CD14-positive monocyte (primary cell): ENCODE data around the gene RAPH1. TPM values are rescaled to one million over a fixed set of nuclear protein-coding genes. Genes with fewer than 3 reads are reported as not detected.

Experiments
- DNase-seq, 3 donors: peaks; one replicate each; pipeline ENCODE4 v3.0.0-alpha.2; 2011 to 2022
- H2AFZ ChIP-seq: 2 replicates; pipeline ENCODE4 v1.6.0; 2012; ENCODE audit warnings: mild to moderate bottlenecking, low read depth, low read length, inconsistent platforms; ENCODE audit not compliant: insufficient read depth, poor library complexity, severe bottlenecking
- H3K27ac ChIP-seq, 2 donors: 1 replicate in 1 of 2; 2 replicates in 1 of 2; pipeline ENCODE4 v1.5.1; 2012 to 2013; ENCODE audit warnings: low read length in 2 of 2, control low read depth in 1 of 2, inconsistent platforms in 1 of 2, low read depth in 1 of 2, mild to moderate bottlenecking in 1 of 2
- H3K27me3 ChIP-seq, 2 donors: one replicate each; pipeline versions ENCODE4 v1.6.0 to v1.6.1; 2011 to 2013; ENCODE audit warnings: low read length in 2 of 2; ENCODE audit not compliant: control insufficient read depth in 2 of 2, insufficient read depth in 2 of 2
- H3K36me3 ChIP-seq, 2 donors: replicated peaks in 1 of 2; 1 replicate in 1 of 2; 2 replicates in 1 of 2; pipeline versions ENCODE4 v1.5.1 to v1.6.1; 2012 to 2013; ENCODE audit warnings: low read length in 2 of 2, control low read depth in 1 of 2, inconsistent platforms in 1 of 2, mild to moderate bottlenecking in 1 of 2; ENCODE audit not compliant: insufficient read depth in 2 of 2, control insufficient read depth in 1 of 2
- H3K4me1 ChIP-seq, 2 donors: 1 replicate in 1 of 2; 2 replicates in 1 of 2; pipeline versions ENCODE4 v1.5.1 to v1.6.1; 2012 to 2013; ENCODE audit warnings: low read length in 2 of 2, control low read depth in 1 of 2, inconsistent platforms in 1 of 2, mild to moderate bottlenecking in 1 of 2, moderate library complexity in 1 of 2; ENCODE audit not compliant: insufficient read depth in 2 of 2, control insufficient read depth in 1 of 2
- H3K4me2 ChIP-seq: replicated peaks from 2 replicates; pipeline ENCODE3; 2012; ENCODE audit warnings: low read length, moderate library complexity, mild to moderate bottlenecking; ENCODE audit not compliant: poor library complexity, severe bottlenecking; ENCODE audit errors: extremely low read depth
- H3K4me3 ChIP-seq, 3 experiments: fragments of 200-600 bp in 1 of 3; sonication (generic) in 1 of 3; replicated peaks in 1 of 3; 1 replicate in 2 of 3; 2 replicates in 1 of 3; pipeline ENCODE4 v1.5.1; 2011 to 2013; ENCODE audit warnings: low read length in 3 of 3, mild to moderate bottlenecking in 3 of 3, control low read depth in 2 of 3, low read depth in 2 of 3, inconsistent platforms in 1 of 3, moderate library complexity in 1 of 3
- H3K79me2 ChIP-seq: 2 replicates; pipeline ENCODE4 v1.6.0; 2012; ENCODE audit warnings: mild to moderate bottlenecking, control low read depth, inconsistent platforms, low read length, moderate library complexity; ENCODE audit not compliant: insufficient read depth
- H3K9ac ChIP-seq: 2 replicates; pipeline ENCODE4 v1.6.0; 2017; ENCODE audit warnings: low read length, mild to moderate bottlenecking; ENCODE audit not compliant: insufficient read depth, poor library complexity, severe bottlenecking
- H3K9me3 ChIP-seq, 2 donors: replicated peaks in 1 of 2; 1 replicate in 1 of 2; 2 replicates in 1 of 2; pipeline versions ENCODE4 v1.5.1 to v1.6.1; 2012 to 2013; ENCODE audit warnings: low read length in 2 of 2, control low read depth in 1 of 2; ENCODE audit not compliant: control insufficient read depth in 1 of 2, insufficient read depth in 1 of 2
- H4K20me1 ChIP-seq: 2 replicates; pipeline ENCODE4 v1.6.0; 2012; ENCODE audit warnings: mild to moderate bottlenecking, low read length, control low read depth, moderate library complexity; ENCODE audit not compliant: insufficient read depth
- H3K27ac Mint-ChIP-seq, 7 donors: one replicate each; pipeline ENCODE4 v1.8.0; 2020; ENCODE audit warnings: mild to moderate bottlenecking in 7 of 7, mixed read lengths in 7 of 7, moderate library complexity in 6 of 7, inconsistent platforms in 2 of 7
- H3K27me3 Mint-ChIP-seq, 3 donors: one replicate each; pipeline ENCODE4 v1.8.0; 2021 to 2022; ENCODE audit warnings: low read depth in 3 of 3, mild to moderate bottlenecking in 3 of 3, mixed read lengths in 3 of 3, moderate library complexity in 3 of 3, inconsistent platforms in 1 of 3
- H3K36me3 Mint-ChIP-seq, 2 donors: one replicate each; pipeline ENCODE4 v1.8.0; 2020; ENCODE audit warnings: mixed read lengths in 2 of 2, inconsistent platforms in 1 of 2, mild to moderate bottlenecking in 1 of 2
- H3K4me1 Mint-ChIP-seq: one replicate; pipeline ENCODE4 v1.8.0; 2020; ENCODE audit warnings: mild to moderate bottlenecking, mixed read lengths
- H3K4me3 Mint-ChIP-seq, 2 donors: one replicate each; pipeline ENCODE4 v1.8.0; 2020; ENCODE audit warnings: mild to moderate bottlenecking in 2 of 2, mixed read lengths in 2 of 2, moderate library complexity in 1 of 2
- H3K9me3 Mint-ChIP-seq, 7 donors: one replicate each; pipeline ENCODE4 v1.8.0; 2020 to 2022; ENCODE audit warnings: mixed read lengths in 7 of 7, mild to moderate bottlenecking in 6 of 7, moderate library complexity in 6 of 7, inconsistent platforms in 2 of 7
- WGBS: methylation state at CpG from one replicate; pipeline ENCODE4 v1.1.5; 2013; ENCODE audit warnings: missing lambda C conversion rate; ENCODE audit not compliant: insufficient coverage; 5-methylcytosine and 5-hydroxymethylcytosine counted together
- intact Hi-C, 2 donors: fragments of 100-400 bp; cut with micrococcal nuclease; formaldehyde crosslinking; loops; one replicate each; pipeline versions ENCODE4 v1.15.0 to v1.15.1; 2023
- polyA plus RNA-seq, 3 donors: library from polyadenylated mRNA; depleted of rRNA in 1 of 3; unstranded in 2 of 3; stranded (reverse) in 1 of 3; fragments of 300-500 nt in 2 of 3; fragments of >200 nt in 1 of 3; fragmentation: Illumina TruSeq in 2 of 3; gene quantifications; 1 replicate in 2 of 3; 2 replicates in 1 of 3; pipeline ENCODE4 v1.2.3, GENCODE V29; 2012 to 2021
- TF ChIP-seq, protein P1 (sequence below): fragments of 200-600 bp; IDR thresholded peaks from one replicate; pipeline ENCODE4 v1.8.0; 2022; ENCODE audit warnings: antibody characterized with exemption, mild to moderate bottlenecking

The RAPH1 gene
- polyA plus RNA-seq, 3 donors = 3.8 to 5.1 (median 4.5) TPM

DNA sequence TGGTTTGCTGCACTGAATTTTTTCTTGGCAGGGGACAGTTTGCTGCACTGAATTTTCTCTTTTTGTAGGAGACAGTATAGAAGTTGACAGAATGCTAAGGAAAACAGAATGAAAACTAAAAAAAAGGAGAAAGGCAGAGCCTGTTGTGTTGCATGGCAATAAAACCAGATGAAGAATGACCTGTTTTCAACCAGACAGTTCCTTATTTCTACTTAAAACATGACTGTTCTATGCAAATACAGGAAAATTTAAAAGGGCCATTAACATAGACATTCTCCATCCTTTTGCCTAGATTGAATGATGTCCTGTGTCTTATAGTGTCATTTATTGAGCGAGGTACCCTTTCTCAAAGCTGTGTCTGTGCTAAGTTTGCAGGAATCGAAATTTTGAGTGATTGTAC, 173.6 kb downstream of the RAPH1 start:
- Mint-ChIP-seq H3K4me1 (peaks cover 2% of the 10 kb centered on the region), H3K27ac (no peak overlapping the region), H3K4me3 (no peak overlapping the region), H3K27me3 (no peaks in the 10 kb centered on the region), H3K36me3 (no peaks in the 10 kb centered on the region), H3K9me3 (peaks cover 0 to 4% (median 2%) of the 10 kb centered on the region in 7 donors)
- Histone ChIP-seq H3K9me3 (no peaks in the 10 kb centered on the region), H3K4me2 (no peak overlapping the region), H3K9ac (no peak overlapping the region), H2AFZ (no peak overlapping the region), H3K27ac (no peak overlapping the region), H3K4me3 (no peak overlapping the region), H3K4me1 (no peaks in the 10 kb centered on the region), H3K79me2 (no peaks in the 10 kb centered on the region), H4K20me1 (no peaks in the 10 kb centered on the region), H3K36me3 (no peaks in the 10 kb centered on the region), H3K27me3 (no peaks in the 10 kb centered on the region)
- DNase-seq = no peak
- intact Hi-C loops = no loop called here
- no CpG with 5 or more reads among the region's 2 CpGs for WGBS
- TF ChIP-seq, protein P1, sequence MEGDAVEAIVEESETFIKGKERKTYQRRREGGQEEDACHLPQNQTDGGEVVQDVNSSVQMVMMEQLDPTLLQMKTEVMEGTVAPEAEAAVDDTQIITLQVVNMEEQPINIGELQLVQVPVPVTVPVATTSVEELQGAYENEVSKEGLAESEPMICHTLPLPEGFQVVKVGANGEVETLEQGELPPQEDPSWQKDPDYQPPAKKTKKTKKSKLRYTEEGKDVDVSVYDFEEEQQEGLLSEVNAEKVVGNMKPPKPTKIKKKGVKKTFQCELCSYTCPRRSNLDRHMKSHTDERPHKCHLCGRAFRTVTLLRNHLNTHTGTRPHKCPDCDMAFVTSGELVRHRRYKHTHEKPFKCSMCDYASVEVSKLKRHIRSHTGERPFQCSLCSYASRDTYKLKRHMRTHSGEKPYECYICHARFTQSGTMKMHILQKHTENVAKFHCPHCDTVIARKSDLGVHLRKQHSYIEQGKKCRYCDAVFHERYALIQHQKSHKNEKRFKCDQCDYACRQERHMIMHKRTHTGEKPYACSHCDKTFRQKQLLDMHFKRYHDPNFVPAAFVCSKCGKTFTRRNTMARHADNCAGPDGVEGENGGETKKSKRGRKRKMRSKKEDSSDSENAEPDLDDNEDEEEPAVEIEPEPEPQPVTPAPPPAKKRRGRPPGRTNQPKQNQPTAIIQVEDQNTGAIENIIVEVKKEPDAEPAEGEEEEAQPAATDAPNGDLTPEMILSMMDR = no peak

DNA sequence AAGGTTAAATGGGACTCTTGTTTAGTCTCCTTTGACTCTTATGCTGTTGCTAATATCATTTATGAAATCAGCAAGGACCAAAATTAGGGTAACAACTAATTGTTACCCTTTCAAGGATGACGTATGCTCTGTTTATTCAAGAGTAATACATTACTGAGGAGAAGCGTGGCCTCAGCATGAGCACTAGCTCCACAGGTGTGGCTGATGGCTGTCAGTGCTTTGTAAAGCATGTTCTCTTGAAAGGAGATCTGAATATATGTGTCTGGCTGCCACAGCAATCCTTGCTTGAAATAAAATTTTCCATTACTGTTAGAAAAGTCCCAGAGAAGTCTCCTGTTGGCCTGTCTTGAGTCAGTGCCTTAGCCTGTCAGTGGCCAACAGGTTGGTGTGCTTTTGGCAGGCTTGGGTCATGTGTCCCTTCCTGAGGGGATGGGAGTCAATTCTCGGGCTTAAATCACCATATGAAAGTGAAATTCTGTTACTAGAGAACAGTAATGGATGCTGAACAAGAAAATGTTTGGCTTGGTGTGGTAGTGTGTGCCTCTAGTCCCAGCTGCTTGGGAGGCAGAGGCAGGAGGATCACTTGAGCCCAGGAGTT, 174.2 kb downstream of the RAPH1 start:
- H3K4me3 Mint-ChIP-seq = no peak overlapping the region
- Histone ChIP-seq H2AFZ (no peak overlapping the region), H3K27me3 (no peaks in the 10 kb centered on the region), H3K9me3 (no peaks in the 10 kb centered on the region), H3K4me2 (no peak overlapping the region), H3K4me1 (no peaks in the 10 kb centered on the region), H3K36me3 (no peaks in the 10 kb centered on the region), H3K27ac (no peak overlapping the region), H3K9ac (no peak overlapping the region), H3K79me2 (no peaks in the 10 kb centered on the region), H3K4me3 (no peak overlapping the region), H4K20me1 (no peaks in the 10 kb centered on the region)
- no peak overlapping the region for H3K27ac Mint-ChIP-seq
- DNase-seq = no peak
- H3K4me1 Mint-ChIP-seq = peaks cover 2% of the 10 kb centered on the region
- intact Hi-C loops = no loop called here
- TF ChIP-seq, protein P1 = no peak
- no peaks in the 10 kb centered on the region for H3K36me3 Mint-ChIP-seq
- H3K27me3 Mint-ChIP-seq = no peaks in the 10 kb centered on the region
- WGBS = 94% methylated on average over 3 of the region's 3 CpGs
- peaks cover 0 to 4% (median 2%) of the 10 kb centered on the region in 7 donors for H3K9me3 Mint-ChIP-seq
